ENCODE data around the gene METTL14.

The METTL14 gene

DNA sequence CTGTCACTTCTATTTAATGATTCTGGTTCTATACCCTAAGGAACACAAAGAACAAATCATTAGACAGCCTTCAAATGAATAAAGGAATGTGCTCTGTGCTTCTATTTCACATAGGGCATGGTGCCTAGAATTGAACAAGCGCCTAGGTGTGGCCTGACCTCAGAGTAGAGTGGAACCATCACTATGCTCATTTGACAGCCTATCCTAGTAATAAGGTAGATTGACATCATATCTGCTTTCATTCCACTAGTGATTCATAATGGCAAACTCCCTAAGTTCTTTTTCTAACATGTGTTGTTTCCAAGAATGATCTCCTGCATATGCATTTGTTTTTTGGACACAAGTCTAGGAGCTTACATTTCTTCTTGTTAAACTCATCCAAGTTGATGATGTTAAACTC is 36.6 kb downstream of the METTL14 start:
- no peak overlapping the region for H3K4me3 ChIP-seq (ENCODE audit: low read length)
- DNase-seq (ENCODE audit: low read depth), result no peak
- TF ChIP-seq, protein P1, sequence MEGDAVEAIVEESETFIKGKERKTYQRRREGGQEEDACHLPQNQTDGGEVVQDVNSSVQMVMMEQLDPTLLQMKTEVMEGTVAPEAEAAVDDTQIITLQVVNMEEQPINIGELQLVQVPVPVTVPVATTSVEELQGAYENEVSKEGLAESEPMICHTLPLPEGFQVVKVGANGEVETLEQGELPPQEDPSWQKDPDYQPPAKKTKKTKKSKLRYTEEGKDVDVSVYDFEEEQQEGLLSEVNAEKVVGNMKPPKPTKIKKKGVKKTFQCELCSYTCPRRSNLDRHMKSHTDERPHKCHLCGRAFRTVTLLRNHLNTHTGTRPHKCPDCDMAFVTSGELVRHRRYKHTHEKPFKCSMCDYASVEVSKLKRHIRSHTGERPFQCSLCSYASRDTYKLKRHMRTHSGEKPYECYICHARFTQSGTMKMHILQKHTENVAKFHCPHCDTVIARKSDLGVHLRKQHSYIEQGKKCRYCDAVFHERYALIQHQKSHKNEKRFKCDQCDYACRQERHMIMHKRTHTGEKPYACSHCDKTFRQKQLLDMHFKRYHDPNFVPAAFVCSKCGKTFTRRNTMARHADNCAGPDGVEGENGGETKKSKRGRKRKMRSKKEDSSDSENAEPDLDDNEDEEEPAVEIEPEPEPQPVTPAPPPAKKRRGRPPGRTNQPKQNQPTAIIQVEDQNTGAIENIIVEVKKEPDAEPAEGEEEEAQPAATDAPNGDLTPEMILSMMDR (conservative IDR thresholded peaks at IDR 0.05; ENCODE audit: low read depth, low read length), result no peak

DNA sequence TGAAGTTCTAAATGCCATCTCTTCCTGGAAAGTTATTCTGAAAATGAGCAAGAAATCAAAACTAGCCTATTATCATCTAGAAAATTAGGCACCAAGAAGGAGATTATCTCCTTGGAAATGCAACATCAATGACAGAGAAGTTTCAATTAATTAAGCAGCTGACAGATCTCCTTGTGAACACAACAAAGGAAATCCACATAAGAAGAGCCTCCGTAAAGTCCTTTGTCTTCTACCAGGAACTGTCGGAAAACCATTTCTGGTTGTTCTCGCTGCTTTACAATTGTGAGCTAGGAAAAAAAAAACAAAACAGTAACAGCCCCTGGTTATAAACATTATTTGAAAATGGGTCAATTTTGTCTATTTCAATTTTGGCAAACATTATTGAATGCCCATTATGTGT is 38.2 kb downstream of the METTL14 start:
- H3K4me3 ChIP-seq (ENCODE audit: low read length), result no peak overlapping the region
- TF ChIP-seq, protein P1 (conservative IDR thresholded peaks at IDR 0.05; ENCODE audit: low read depth, low read length), result no peak
- no peak for DNase-seq (ENCODE audit: low read depth)

DNA sequence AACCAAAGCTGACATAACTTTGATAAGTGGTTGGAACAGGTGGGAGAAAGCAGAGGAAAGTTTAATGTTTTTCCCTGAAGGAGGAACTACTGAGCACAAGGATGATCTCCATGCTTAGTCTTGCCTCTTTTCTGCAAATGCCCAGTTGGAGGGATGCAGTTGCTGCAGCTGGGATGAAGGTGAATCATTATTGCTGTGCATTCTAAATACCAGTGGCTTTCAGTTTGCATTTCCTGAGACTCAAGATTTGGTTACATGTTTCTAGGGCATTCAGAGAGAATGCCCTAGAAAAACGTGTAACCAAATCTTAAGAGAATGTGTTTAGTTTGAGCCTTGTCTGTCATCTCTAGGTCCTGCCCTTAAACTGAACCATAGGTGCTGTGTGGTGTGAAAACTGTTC is 42.2 kb downstream of the METTL14 start:
- DNase-seq (ENCODE audit: low read depth), result no peak
- TF ChIP-seq, protein P1 (conservative IDR thresholded peaks at IDR 0.05; ENCODE audit: low read depth, low read length), result no peak
- H3K4me3 ChIP-seq (ENCODE audit: low read length), result no peak overlapping the region

DNA sequence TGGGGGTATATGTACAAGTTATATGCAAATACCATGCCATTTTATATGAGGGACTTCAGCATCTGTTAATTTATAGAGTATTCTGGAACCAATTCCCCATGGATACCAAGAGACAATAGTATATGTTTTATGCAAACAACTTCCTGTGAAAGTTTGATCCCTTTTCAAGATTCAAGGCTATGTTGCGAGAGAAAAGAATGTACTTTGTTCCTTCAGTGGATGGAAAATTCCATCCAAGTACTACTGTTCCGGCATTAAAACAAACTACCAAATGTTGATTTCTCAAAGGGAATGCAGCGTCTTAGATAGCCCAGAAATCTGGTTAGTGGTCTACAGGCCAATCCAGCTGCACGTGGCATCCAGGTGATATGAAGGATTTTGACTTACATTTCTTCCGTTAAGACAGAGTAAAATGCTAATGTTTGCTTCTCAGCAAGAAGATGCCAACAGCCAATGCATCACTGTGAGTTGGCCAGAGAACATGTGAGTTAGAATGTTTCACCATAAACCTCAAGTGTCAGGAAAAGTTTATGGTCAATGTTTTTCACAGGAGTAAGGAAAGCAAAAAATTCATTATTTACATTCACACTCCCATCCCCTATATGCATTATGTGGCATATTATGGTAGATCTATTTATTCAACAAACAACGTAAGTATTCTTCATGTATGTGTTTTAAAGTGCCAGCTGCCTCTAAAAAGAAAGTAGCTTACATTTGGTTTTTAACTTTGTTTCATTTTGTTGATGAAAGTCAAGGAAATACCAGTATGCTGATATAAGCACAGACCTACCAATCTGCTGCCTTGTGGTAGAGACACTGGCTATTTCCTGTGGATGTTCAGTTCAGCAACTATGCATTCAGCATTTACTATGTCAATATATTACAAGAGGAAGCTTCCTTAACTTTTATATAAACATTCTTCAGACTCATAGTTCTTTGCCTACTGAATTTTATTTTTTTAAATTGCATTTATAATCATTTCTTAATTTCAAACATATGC is 44.4 kb downstream of the METTL14 start:
- no peak overlapping the region for H3K4me3 ChIP-seq (ENCODE audit: low read length)
- TF ChIP-seq, protein P1 (conservative IDR thresholded peaks at IDR 0.05; ENCODE audit: low read depth, low read length), result no peak
- no peak for DNase-seq (ENCODE audit: low read depth)

DNA sequence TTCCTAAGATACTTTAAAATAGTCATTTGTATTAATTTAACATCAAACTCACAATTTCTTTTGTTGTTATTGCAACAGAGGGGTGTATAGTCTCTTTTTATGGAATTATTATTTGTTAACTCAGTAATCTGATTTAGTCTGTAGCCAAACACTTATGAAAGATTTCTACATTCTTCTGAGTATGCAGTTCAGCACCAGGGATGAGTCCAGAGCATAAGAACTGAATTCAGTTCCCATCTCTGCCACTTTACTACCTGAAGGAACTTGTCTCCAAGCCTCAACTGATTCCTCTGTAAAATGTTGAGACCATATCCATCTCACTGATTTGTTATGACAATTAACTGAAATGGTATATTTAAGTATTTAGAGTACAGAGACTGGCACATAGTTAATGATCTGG is 45.5 kb downstream of the METTL14 start:
- H3K4me3 ChIP-seq (ENCODE audit: low read length), result no peak overlapping the region
- TF ChIP-seq, protein P1 (conservative IDR thresholded peaks at IDR 0.05; ENCODE audit: low read depth, low read length), result no peak
- DNase-seq (ENCODE audit: low read depth), result no peak

DNA sequence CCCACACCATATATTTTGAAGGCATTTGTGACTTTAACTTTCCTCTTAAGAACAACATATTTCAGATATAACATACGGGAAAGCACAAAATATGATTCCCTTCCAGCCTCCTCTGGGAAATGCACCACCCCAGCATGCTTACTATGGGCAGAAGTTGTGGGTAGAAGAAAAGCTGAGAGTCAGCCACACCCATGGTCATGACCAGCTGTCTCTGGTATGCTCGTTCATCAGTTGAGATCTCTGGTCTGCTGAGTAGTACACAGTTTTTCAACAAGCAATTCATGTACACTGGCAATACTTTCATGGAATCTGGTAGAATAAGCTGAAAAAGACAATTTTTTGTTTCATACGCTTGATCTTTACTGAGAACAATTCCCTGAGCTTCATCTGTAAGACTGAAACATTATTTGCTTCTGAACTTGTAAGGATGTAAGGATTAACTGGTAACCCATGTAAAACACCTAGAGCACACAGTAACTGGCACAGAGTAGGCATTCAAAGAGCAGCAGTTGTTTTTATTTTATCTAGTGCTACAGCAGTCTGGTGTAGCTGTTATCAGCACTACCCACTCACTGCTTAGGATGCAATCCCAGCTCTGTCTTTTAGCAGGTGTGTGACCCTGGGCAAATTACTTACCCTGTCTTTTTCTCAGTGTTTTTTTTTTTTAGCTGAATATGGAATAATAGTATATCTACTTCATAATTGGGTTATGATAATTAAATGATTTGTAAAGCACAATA is 47.6 kb downstream of the METTL14 start:
- no peak for DNase-seq (ENCODE audit: low read depth)
- H3K4me3 ChIP-seq (ENCODE audit: low read length), result no peak overlapping the region
- TF ChIP-seq, protein P1 (conservative IDR thresholded peaks at IDR 0.05; ENCODE audit: low read depth, low read length), result no peak
